ENCODE results near the gene MTX1.

DNA sequence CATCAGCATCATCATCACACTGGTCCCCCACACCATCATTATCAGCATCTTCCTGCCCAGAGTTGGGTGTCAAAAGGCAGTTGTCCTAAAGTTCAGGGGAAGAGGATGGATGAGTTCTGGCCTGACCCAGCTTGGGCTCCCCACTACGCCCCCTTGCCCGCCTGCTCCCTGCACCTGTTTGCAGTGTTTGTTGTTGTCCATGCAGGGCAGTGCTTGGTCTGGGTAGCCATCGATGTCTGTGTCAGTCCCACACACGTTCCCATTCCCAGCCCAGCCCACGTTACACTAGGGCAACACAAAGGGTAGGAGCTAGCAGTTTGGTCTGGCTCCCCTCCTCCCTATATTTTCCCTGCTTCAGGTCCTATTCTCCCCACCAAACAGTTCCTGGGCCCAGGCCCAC, 7.6 kb upstream of the MTX1 start:
- TF ChIP-seq, protein P1, sequence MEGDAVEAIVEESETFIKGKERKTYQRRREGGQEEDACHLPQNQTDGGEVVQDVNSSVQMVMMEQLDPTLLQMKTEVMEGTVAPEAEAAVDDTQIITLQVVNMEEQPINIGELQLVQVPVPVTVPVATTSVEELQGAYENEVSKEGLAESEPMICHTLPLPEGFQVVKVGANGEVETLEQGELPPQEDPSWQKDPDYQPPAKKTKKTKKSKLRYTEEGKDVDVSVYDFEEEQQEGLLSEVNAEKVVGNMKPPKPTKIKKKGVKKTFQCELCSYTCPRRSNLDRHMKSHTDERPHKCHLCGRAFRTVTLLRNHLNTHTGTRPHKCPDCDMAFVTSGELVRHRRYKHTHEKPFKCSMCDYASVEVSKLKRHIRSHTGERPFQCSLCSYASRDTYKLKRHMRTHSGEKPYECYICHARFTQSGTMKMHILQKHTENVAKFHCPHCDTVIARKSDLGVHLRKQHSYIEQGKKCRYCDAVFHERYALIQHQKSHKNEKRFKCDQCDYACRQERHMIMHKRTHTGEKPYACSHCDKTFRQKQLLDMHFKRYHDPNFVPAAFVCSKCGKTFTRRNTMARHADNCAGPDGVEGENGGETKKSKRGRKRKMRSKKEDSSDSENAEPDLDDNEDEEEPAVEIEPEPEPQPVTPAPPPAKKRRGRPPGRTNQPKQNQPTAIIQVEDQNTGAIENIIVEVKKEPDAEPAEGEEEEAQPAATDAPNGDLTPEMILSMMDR (conservative IDR thresholded peaks at IDR 0.05 in 1 of 2, IDR thresholded peaks at IDR 0.05 in 1 of 2; ENCODE audit: low read depth in 1 of 2, low read length in 2 of 2), result no peak
- no peak for TF ChIP-seq EZH2 (IDR thresholded peaks at IDR 0.05; ENCODE audit: low read length, missing control alignments)
